Activated CD8-positive, alpha-beta T cell treated with anti-CD3 and anti-CD28 coated beads for 36 hours (primary cell): ENCODE results near the gene ZNF605. TPM values are rescaled to one million over a fixed set of nuclear protein-coding genes. Genes with fewer than 3 reads are reported as not detected.

Experiments used
- ATAC-seq: fragments of 200-7000 bp; cut with Tn5 transposase; one replicate; pipeline ENCODE4 v1.10.0; 2021; ENCODE audit warnings: mild to moderate bottlenecking, moderate library complexity
- CTCF ChIA-PET: fragments of 350-600 bp; sonication (Branson Sonifier 250); formaldehyde crosslinking; loops from one replicate; lab custom pipeline; 2021; ENCODE audit warnings: antibody characterized with exemption; lab: Charles Lee
- POLR2A ChIA-PET: fragments of 350-600 bp; sonication (Branson Sonifier 250); formaldehyde crosslinking; loops from one replicate; lab custom pipeline; 2021; ENCODE audit warnings: antibody characterized with exemption; lab: Charles Lee
- DNase-seq: peaks from one replicate; pipeline ENCODE4 v3.0.0-alpha.2; 2020
- H3K27ac Mint-ChIP-seq: one replicate; pipeline ENCODE4 v1.8.0; 2021; ENCODE audit warnings: mild to moderate bottlenecking, mixed read lengths
- H3K27me3 Mint-ChIP-seq: one replicate; pipeline ENCODE4 v1.8.0; 2021; ENCODE audit warnings: mixed read lengths
- H3K36me3 Mint-ChIP-seq: one replicate; pipeline ENCODE4 v1.8.0; 2021; ENCODE audit warnings: low read depth, mixed read lengths
- H3K4me1 Mint-ChIP-seq: one replicate; pipeline ENCODE4 v1.8.0; 2021; ENCODE audit warnings: low read depth, mixed read lengths
- H3K4me3 Mint-ChIP-seq: one replicate; pipeline ENCODE4 v1.8.0; 2021; ENCODE audit warnings: mild to moderate bottlenecking, moderate library complexity, mixed read lengths
- H3K9me3 Mint-ChIP-seq: one replicate; pipeline ENCODE4 v1.8.0; 2021; ENCODE audit warnings: mixed read lengths
- intact Hi-C: fragments of 100-400 bp; cut with micrococcal nuclease; formaldehyde crosslinking; loops from one replicate; pipeline ENCODE4 v1.10.0; 2022
- total RNA-seq, 2 experiments: library from RNA; stranded (reverse); gene quantifications; one replicate each; pipeline ENCODE4 v1.2.3, GENCODE V29; 2021
- TF ChIP-seq, protein P1 (sequence below): fragments of 200-600 bp; IDR thresholded peaks from one replicate; pipeline ENCODE4 v1.8.0; 2022; ENCODE audit warnings: antibody characterized with exemption, mild to moderate bottlenecking

The ZNF605 gene
- total RNA-seq, 2 experiments from 2014 or later, result 6.4 to 6.8 TPM

DNA sequence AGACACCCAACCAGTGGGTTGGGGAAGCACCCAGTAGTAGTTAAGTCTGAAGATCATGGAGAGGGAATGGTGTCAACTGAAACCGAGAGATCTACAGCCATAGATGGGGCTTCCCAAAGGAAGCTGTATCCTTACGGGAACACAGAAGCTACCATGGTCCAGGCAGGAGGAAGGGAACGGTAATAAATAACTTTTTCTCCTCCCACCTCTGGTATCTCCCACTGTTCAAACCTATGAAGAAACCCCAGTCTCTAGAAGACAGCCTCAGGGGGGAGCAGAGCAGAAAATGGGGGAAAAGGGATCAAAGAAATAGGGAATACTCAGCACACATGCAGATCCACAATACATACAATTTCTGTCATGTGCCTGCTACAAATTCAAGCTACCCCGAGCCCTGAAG lies 33.4 kb downstream of the ZNF605 start:
- H3K27me3 Mint-ChIP-seq, result no peaks in the 10 kb centered on the region
- peaks cover 67% of the 10 kb centered on the region for H3K36me3 Mint-ChIP-seq
- DNase-seq (no peak), ATAC-seq (no peak)
- H3K9me3 Mint-ChIP-seq, result peaks cover 71% of the 10 kb centered on the region
- TF ChIP-seq, protein P1, sequence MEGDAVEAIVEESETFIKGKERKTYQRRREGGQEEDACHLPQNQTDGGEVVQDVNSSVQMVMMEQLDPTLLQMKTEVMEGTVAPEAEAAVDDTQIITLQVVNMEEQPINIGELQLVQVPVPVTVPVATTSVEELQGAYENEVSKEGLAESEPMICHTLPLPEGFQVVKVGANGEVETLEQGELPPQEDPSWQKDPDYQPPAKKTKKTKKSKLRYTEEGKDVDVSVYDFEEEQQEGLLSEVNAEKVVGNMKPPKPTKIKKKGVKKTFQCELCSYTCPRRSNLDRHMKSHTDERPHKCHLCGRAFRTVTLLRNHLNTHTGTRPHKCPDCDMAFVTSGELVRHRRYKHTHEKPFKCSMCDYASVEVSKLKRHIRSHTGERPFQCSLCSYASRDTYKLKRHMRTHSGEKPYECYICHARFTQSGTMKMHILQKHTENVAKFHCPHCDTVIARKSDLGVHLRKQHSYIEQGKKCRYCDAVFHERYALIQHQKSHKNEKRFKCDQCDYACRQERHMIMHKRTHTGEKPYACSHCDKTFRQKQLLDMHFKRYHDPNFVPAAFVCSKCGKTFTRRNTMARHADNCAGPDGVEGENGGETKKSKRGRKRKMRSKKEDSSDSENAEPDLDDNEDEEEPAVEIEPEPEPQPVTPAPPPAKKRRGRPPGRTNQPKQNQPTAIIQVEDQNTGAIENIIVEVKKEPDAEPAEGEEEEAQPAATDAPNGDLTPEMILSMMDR, result no peak
- ChIA-PET POLR2A (no interaction called here), CTCF (interaction anchor here (1.0 to 1.4 kb wide), 3 partner anchors 8 to 154 kb away, joined by 3 to 4 read pairs (median 4); no protein-coding TSS in a partner anchor)
- H3K4me3 Mint-ChIP-seq, result no peak overlapping the region
- no peak overlapping the region for H3K27ac Mint-ChIP-seq
- H3K4me1 Mint-ChIP-seq, result no peaks in the 10 kb centered on the region
- intact Hi-C loops, result no loop called here

DNA sequence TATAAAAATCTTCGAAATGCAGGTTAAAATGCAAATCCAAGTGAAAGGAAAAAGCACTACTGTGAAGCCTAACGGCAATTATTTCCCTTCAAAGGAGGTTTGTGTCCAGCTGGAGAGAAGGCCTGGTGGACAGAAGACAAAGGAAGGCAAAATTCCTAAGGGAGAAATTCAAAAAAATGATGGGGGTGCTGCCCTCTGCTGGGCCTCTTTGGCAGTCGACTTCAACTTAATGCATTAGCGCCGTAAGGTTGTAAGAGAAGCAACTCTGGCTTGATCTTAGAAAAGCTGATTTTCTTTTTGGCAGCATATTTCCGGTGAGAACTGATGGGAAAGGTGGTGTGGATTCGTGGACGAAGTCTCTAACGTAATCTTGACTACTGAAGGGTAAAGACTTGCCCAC lies 34.4 kb downstream of the ZNF605 start:
- intact Hi-C loops, result no loop called here
- H3K4me1 Mint-ChIP-seq, result no peaks in the 10 kb centered on the region
- no peak overlapping the region for H3K27ac Mint-ChIP-seq
- POLR2A ChIA-PET, result no interaction called here
- CTCF ChIA-PET, result interaction anchor here (1.0 to 1.4 kb wide), 3 partner anchors 9 to 155 kb away, joined by 3 to 4 read pairs (median 4); no protein-coding TSS in a partner anchor
- TF ChIP-seq, protein P1, result no peak
- ATAC-seq (no peak), DNase-seq (no peak)
- H3K27me3 Mint-ChIP-seq, result no peaks in the 10 kb centered on the region
- H3K36me3 Mint-ChIP-seq, result peaks cover 63% of the 10 kb centered on the region
- H3K9me3 Mint-ChIP-seq, result peaks cover 67% of the 10 kb centered on the region
- no peak overlapping the region for H3K4me3 Mint-ChIP-seq

DNA sequence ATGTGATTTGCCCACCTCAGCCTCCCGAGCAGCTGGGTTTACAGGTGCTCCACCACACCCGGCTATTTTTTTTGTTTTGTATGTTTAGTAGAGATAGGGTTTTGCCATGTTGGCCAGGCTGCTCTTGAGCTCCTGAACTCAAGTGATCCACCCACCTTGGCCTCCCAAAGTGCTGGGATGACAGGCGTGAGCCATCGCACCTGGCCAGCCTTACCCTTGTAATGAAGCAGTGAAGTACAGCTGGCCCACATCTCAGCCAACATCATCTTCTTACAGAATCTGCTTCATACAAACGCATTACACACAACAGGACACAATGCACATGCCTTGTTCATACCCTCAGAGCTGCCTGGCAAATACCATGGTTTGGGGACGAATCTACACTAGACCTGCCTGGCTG lies 37.4 kb downstream of the ZNF605 start:
- ATAC-seq, result no peak
- no peak overlapping the region for H3K4me3 Mint-ChIP-seq
- intact Hi-C loops, result no loop called here
- no peaks in the 10 kb centered on the region for H3K27me3 Mint-ChIP-seq
- H3K4me1 Mint-ChIP-seq, result no peaks in the 10 kb centered on the region
- no peak overlapping the region for H3K27ac Mint-ChIP-seq
- peaks cover 51% of the 10 kb centered on the region for H3K9me3 Mint-ChIP-seq
- TF ChIP-seq, protein P1, result no peak
- ChIA-PET CTCF (interaction anchor here (2.5 kb wide), 1 partner anchor 14 kb away, joined by 7 read pairs; no protein-coding TSS in a partner anchor), POLR2A (interaction anchor here (1.0 kb wide), 1 partner anchor 91 kb away, joined by 3 read pairs; no protein-coding TSS in a partner anchor)
- peaks cover 52% of the 10 kb centered on the region for H3K36me3 Mint-ChIP-seq
- DNase-seq, result no peak

DNA sequence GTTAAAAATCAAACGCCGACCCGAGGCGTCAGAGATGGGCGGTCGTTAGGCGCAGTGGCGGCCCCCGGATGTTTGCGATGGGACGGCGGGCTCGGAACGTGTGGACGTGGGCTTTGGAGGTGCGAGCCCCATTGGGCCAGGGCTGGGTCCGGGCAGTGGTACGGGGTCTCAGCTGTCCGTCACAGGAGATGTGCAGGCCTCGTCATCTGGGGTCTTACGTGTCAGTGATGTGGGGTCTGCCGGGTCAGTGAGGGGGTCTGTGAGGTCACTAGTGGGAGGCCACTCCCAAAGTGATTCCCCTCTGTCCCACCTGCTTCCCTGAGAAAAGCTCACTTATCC lies 47.1 kb downstream of the ZNF605 start:
- no peak for ATAC-seq
- CTCF ChIA-PET, result interaction anchor here (0.9 to 1.3 kb wide), 2 partner anchors 17 to 78 kb away, joined by 4 read pairs; no protein-coding TSS in a partner anchor
- DNase-seq, result no peak
- Mint-ChIP-seq H3K36me3 (peaks cover 25% of the 10 kb centered on the region), H3K27me3 (peaks cover 6% of the 10 kb centered on the region), H3K4me1 (peaks cover 13% of the 10 kb centered on the region), H3K4me3 (peak overlapping the region; percentile 79), H3K9me3 (peaks cover 22% of the 10 kb centered on the region), H3K27ac (peak overlapping the region; percentile 86)
- intact Hi-C loops, result loop anchor here (5.0 kb wide), 1 partner anchor 82 kb away; the partner anchor contains the start of gene GOLGA3
- POLR2A ChIA-PET, result interaction anchor here (0.6 to 1.3 kb wide), 4 partner anchors 46 to 149 kb away, joined by 3 to 4 read pairs (median 3); partner anchors contain the start of gene ZNF26
- TF ChIP-seq, protein P1, result no peak
